Uterus (tissue), 4 donors: ENCODE measurements around the gene FTSJ3. TPM values are rescaled to one million over a fixed set of nuclear protein-coding genes. Genes with fewer than 3 reads are reported as not detected.

ENCODE experiments used
- DNase-seq, 2 donors: peaks; one replicate each; pipeline ENCODE4 v3.0.0-alpha.2; 2019 to 2020
- H3K27ac ChIP-seq, 2 donors: fragments of 200-600 bp; sonication (generic); 1 replicate in 1 of 2; 2 replicates in 1 of 2; pipeline ENCODE4 v1.5.1; 2016 to 2018
- H3K27me3 ChIP-seq, 2 donors: fragments of 200-600 bp; sonication (generic); one replicate each; pipeline ENCODE4 v1.5.1; 2018 to 2019; ENCODE audit warnings: control low read depth in 1 of 2
- H3K36me3 ChIP-seq, 2 donors: fragments of 200-600 bp; sonication (generic); one replicate each; pipeline ENCODE4 v1.5.1; 2019; ENCODE audit warnings: control low read depth in 1 of 2
- H3K4me1 ChIP-seq, 2 donors: fragments of 200-600 bp; sonication (generic); one replicate each; pipeline ENCODE4 v1.5.1; 2018 to 2019; ENCODE audit warnings: control low read depth in 1 of 2
- H3K4me3 ChIP-seq, 2 donors: fragments of 200-600 bp; sonication (generic); 1 replicate in 1 of 2; 2 replicates in 1 of 2; pipeline ENCODE4 v1.5.1; 2018 to 2019; ENCODE audit warnings: mild to moderate bottlenecking in 1 of 2
- H3K9me3 ChIP-seq, 2 donors: fragments of 200-600 bp; sonication (generic); one replicate each; pipeline ENCODE4 v1.5.1; 2019; ENCODE audit warnings: control low read depth in 1 of 2
- CTCF ChIP-seq, 4 experiments: fragments of 200-600 bp in 2 of 4; fragments of 450-650 bp in 2 of 4; sonication (generic) in 2 of 4; IDR thresholded peaks; one replicate each; pipeline ENCODE4 v1.5.1; 2016 to 2019; ENCODE audit warnings: antibody characterized with exemption in 4 of 4, mild to moderate bottlenecking in 2 of 4, moderate library complexity in 1 of 4
- POLR2A ChIP-seq, 2 donors: fragments of 450-650 bp; IDR thresholded peaks; one replicate each; pipeline ENCODE4 v1.6.1; 2016; ENCODE audit warnings: antibody characterized with exemption in 2 of 2, mild to moderate bottlenecking in 1 of 2, moderate library complexity in 1 of 2
- intact Hi-C: fragments of 100-400 bp; cut with DNase I; formaldehyde crosslinking; loops from one replicate; pipeline ENCODE4 v1.15.1; 2023; ENCODE audit warnings: low total_unique reads
- total RNA-seq, 4 donors: library from RNA; depleted of rRNA in 3 of 4; stranded (reverse); fragments of >200 nt in 3 of 4; gene quantifications; one replicate each; pipeline versions ENCODE4 v1.1.0 to v1.2.4, GENCODE V29; 2014 to 2023
- donor health status: DM: yes; HTN: yes; CAD: no.

FTSJ3 gene
- total RNA-seq, 4 donors from 2014 or later = 29.7 to 64.7 (median 53.3) TPM

DNA sequence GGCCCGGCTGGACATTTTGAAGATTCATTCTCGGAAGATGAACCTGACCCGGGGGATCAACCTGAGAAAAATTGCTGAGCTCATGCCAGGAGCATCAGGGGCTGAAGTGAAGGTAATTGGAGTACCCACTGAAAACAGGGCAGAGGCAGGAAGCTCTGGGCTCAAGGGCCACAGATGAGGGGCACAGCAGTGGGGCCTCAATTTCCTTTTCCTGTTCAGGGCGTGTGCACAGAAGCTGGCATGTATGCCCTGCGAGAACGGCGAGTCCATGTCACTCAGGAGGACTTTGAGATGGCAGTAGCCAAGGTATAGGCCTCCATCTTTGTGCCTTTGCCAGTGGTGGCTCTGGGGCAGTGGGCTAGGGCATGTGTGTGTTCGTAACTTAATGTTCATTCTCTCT, 4.0 kb upstream of the FTSJ3 start:
- DNase-seq = no peak
- Histone ChIP-seq H3K4me1 (peaks cover 3% of the 10 kb centered on the region in 2 donors), H3K4me3 (no peak overlapping the region), H3K27me3 (no peaks in the 10 kb centered on the region), H3K9me3 (no peaks in the 10 kb centered on the region), H3K36me3 (no peaks in the 10 kb centered on the region), H3K27ac (no peak overlapping the region)
- intact Hi-C loops = no loop called here
- TF ChIP-seq POLR2A (IDR thresholded peaks at IDR 0.05) (no peak), CTCF (IDR thresholded peaks at IDR 0.05) (no peak)

- no peak overlapping the region for H3K27ac ChIP-seq
- H3K4me1 ChIP-seq = peaks cover 3 to 8% of the 10 kb centered on the region in 2 donors
- H3K27me3 ChIP-seq = no peaks in the 10 kb centered on the region
- intact Hi-C loops = no loop called here
- H3K36me3 ChIP-seq = no peaks in the 10 kb centered on the region
- no peaks in the 10 kb centered on the region for H3K9me3 ChIP-seq
- DNase-seq = no peak
- H3K4me3 ChIP-seq = no peak overlapping the region
- TF ChIP-seq CTCF (IDR thresholded peaks at IDR 0.05) = no peak
- TF ChIP-seq POLR2A (IDR thresholded peaks at IDR 0.05) = no peak
These were observed 3.5 kb upstream of the FTSJ3 start for GRCh38 chr17:63830904-63831491.

GRCh38 chr17:63830278-63830677, 2.8 kb upstream of the FTSJ3 start:
- Histone ChIP-seq H3K36me3 (no peaks in the 10 kb centered on the region), H3K4me1 (peaks cover 3 to 10% of the 10 kb centered on the region in 2 donors), H3K27me3 (no peaks in the 10 kb centered on the region), H3K27ac (no peak overlapping the region), H3K9me3 (no peaks in the 10 kb centered on the region), H3K4me3 (no peak overlapping the region)
- DNase-seq = no peak
- intact Hi-C loops = no loop called here
- TF ChIP-seq CTCF (IDR thresholded peaks at IDR 0.05) = no peak

DNA sequence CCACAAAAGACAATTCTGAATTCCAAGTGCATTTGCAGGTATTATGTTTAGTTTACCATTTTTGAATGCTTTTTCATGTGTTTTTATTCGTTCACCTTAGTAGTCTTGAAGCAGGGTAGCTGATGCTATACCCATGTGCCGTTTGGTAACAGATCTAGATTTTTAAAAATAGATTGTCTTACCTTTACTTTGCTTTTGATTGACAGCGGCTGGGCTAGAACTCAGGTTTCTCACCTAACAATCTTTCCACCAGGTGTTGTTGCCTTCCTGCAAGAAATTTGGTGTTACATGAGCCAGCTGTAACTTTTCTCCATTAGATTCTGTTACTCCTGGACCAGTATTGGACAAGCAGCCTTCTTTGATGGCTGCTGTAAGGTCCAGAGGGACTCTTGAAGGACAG, 1.5 kb upstream of the FTSJ3 start:
- Histone ChIP-seq H3K36me3 (no peaks in the 10 kb centered on the region), H3K4me3 (no peak overlapping the region), H3K27ac (no peak overlapping the region), H3K27me3 (no peaks in the 10 kb centered on the region), H3K9me3 (no peaks in the 10 kb centered on the region), H3K4me1 (peaks cover 3 to 10% of the 10 kb centered on the region in 2 donors)
- no peak for DNase-seq
- intact Hi-C loops = no loop called here
- TF ChIP-seq CTCF (IDR thresholded peaks at IDR 0.05) (no peak), POLR2A (IDR thresholded peaks at IDR 0.05) (no peak)

DNA sequence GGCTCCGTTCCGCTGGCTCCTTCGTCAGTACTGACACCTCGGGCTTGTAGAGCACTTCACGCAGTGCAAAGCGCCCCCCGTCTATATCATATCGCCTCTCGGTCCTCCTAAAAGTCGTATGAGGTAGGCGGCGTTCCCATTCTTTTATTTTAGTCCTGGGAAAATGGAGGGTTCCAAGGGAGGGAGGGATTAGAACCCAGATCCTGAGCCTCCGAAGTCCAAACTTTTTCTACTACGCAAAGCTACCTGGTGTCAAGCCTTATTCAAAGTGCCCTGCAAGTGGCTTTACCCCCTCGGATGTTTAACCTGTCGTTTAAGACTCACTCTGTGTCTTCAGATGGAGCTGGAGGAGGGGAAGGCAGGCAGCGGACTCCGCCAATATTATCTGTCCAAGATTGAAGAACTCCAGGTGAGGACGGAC, 348 bp upstream of the FTSJ3 start:
- H3K4me3 ChIP-seq = peak overlapping the region; percentile 91 to 94
- no peaks in the 10 kb centered on the region for H3K27me3 ChIP-seq
- TF ChIP-seq CTCF (IDR thresholded peaks at IDR 0.05) (no peak), POLR2A (IDR thresholded peaks at IDR 0.05) (no peak)
- H3K36me3 ChIP-seq = no peaks in the 10 kb centered on the region
- DNase-seq = no peak
- peak overlapping the region; percentile 94 to 97 for H3K27ac ChIP-seq
- peaks cover 3 to 10% of the 10 kb centered on the region in 2 donors for H3K4me1 ChIP-seq
- intact Hi-C loops = no loop called here
- H3K9me3 ChIP-seq = no peaks in the 10 kb centered on the region
